LHCN-M2 (cell line): ENCODE measurements around the gene AGK. TPM values are rescaled to one million over a fixed set of nuclear protein-coding genes. Genes with fewer than 3 reads are reported as not detected.
A peak's percentile ranks its signal among the peaks of the same experiment; 100 is the strongest.

Experiments used
- DNase-seq: peaks from one replicate; pipeline ENCODE4 v3.0.0-alpha.2; 2012; ENCODE audit warnings: low read depth
- polyA plus RNA-seq: library from polyadenylated mRNA; unstranded; fragments of >200 nt; gene quantifications from one replicate; pipeline ENCODE4 v1.2.1, GENCODE V29; 2012; ENCODE audit warnings: missing spikeins
- total RNA-seq: library from RNA; depleted of rRNA; stranded (reverse); fragments of >200 nt; gene quantifications from 2 replicates; pipeline ENCODE4 v1.2.3, GENCODE V29; 2014; rRNA removed

The AGK gene
- total RNA-seq, result 30.9 and 31.1 TPM in 2 replicates
- polyA plus RNA-seq, result 13.4 TPM

- DNase-seq, result peak; percentile 76
Observed at GRCh38 chr7:141551094-141551781, at the start of gene AGK. Gene AGK (plus strand): TSS chr7:141551410. CDS start chr7:141555467, 4,057 bp downstream.

GRCh38 chr7:141501451-141501850, 49.8 kb upstream of the AGK start:
- DNase-seq, result no peak

- DNase-seq, result no peak
Observed at GRCh38 chr7:141511316-141511675, 39.9 kb upstream of the AGK start.

GRCh38 chr7:141511676-141512396, 39.4 kb upstream of the AGK start:
- DNase-seq, result no peak

GRCh38 chr7:141512597-141512996, 38.6 kb upstream of the AGK start:
- no peak for DNase-seq

GRCh38 chr7:141513720-141514119, 37.5 kb upstream of the AGK start:
- DNase-seq, result no peak

- no peak for DNase-seq
Observed at GRCh38 chr7:141515941-141516340, 35.3 kb upstream of the AGK start.

GRCh38 chr7:141519623-141520022, 31.6 kb upstream of the AGK start:
- DNase-seq, result no peak

- DNase-seq, result no peak
Observed at GRCh38 chr7:141522657-141523342, 28.4 kb upstream of the AGK start.

- no peak for DNase-seq
Observed at GRCh38 chr7:141525973-141526514, 25.2 kb upstream of the AGK start.

GRCh38 chr7:141527076-141527475, 24.1 kb upstream of the AGK start:
- DNase-seq, result no peak

- DNase-seq, result no peak
Observed at GRCh38 chr7:141528399-141528798, 22.8 kb upstream of the AGK start.

GRCh38 chr7:141533149-141533949, 17.9 kb upstream of the AGK start:
- DNase-seq, result peak; percentile 72

GRCh38 chr7:141534757-141535737, 16.2 kb upstream of the AGK start:
- DNase-seq, result no peak

- DNase-seq, result no peak
Observed at GRCh38 chr7:141537906-141538305, 13.3 kb upstream of the AGK start.

GRCh38 chr7:141541375-141541774, 9.8 kb upstream of the AGK start:
- peak; percentile 15 for DNase-seq

GRCh38 chr7:141544831-141545230, 6.4 kb upstream of the AGK start:
- DNase-seq, result no peak

GRCh38 chr7:141549582-141549981, 1.6 kb upstream of the AGK start:
- DNase-seq, result no peak

- peak; percentile 3 for DNase-seq
Observed at GRCh38 chr7:141550386-141551093, 670 bp upstream of the AGK start.

- DNase-seq, result no peak
Observed at GRCh38 chr7:141551782-141552181, 572 bp downstream of the AGK start.
